Astrocyte of the cerebellum (primary cell): ENCODE data around the gene ARFGEF3.

ENCODE experiments used
- DNase-seq: peaks from one replicate; pipeline ENCODE4 v3.0.0-alpha.2; 2011; ENCODE audit warnings: low read depth
- H3K4me3 ChIP-seq: 2 replicates; pipeline ENCODE4 v1.5.1; 2011; ENCODE audit warnings: mild to moderate bottlenecking, low read depth, low read length, moderate library complexity
- in situ Hi-C: cut with HindIII; loops from 2 replicates; pipeline ENCODE4 v1.10.0; 2017; ENCODE audit warnings: low sequenced_read_pairs
- TF ChIP-seq, protein P1 (sequence below): IDR thresholded peaks from 2 replicates; pipeline ENCODE4 v1.5.1; 2012; ENCODE audit warnings: low read length, low read depth, moderate library complexity, mild to moderate bottlenecking; ENCODE audit errors: missing control alignments

Gene ARFGEF3

DNA sequence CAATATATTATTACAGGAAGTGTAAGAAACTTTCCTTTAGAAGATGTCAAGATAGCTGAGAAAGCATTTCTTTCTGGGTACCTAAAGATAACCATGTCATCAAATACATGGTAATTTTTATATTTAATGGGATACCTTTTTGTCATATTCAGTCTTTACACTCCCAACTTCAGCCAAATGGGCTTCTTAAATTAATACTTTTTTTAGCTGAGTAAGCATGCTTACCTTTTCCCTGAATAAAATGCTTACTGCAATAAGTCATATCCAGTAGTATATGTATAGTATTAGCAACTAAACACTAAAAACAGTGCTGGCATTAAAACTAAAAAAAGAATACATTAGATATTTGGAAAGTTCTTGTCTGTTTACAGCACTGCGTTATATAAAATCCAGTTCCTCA is 74.0 kb downstream of the ARFGEF3 start:
- no peak overlapping the region for H3K4me3 ChIP-seq
- DNase-seq, result no peak
- in situ Hi-C loops, result no loop called here
- TF ChIP-seq, protein P1, sequence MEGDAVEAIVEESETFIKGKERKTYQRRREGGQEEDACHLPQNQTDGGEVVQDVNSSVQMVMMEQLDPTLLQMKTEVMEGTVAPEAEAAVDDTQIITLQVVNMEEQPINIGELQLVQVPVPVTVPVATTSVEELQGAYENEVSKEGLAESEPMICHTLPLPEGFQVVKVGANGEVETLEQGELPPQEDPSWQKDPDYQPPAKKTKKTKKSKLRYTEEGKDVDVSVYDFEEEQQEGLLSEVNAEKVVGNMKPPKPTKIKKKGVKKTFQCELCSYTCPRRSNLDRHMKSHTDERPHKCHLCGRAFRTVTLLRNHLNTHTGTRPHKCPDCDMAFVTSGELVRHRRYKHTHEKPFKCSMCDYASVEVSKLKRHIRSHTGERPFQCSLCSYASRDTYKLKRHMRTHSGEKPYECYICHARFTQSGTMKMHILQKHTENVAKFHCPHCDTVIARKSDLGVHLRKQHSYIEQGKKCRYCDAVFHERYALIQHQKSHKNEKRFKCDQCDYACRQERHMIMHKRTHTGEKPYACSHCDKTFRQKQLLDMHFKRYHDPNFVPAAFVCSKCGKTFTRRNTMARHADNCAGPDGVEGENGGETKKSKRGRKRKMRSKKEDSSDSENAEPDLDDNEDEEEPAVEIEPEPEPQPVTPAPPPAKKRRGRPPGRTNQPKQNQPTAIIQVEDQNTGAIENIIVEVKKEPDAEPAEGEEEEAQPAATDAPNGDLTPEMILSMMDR, result no peak

DNA sequence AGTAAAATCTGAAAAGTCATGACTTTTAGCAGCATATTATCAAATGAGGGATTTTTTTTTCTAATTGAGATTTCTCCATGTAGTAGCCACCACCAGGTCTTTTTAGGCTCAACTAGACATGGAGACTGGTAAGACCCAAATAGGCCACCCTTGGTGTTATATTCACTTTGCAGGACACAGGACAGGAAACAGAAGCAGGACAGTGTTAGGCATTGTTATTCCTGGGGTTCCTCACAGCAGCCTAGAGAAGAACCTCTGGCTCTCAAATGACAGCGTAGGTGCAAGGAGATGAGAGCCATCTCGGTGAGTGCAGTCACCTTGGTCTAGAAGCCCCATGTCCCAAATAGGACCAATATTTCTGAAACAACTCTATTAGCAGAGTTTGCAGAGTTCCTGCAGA is 75.7 kb downstream of the ARFGEF3 start:
- DNase-seq, result no peak
- in situ Hi-C loops, result no loop called here
- TF ChIP-seq, protein P1, result no peak
- H3K4me3 ChIP-seq, result no peak overlapping the region

DNA sequence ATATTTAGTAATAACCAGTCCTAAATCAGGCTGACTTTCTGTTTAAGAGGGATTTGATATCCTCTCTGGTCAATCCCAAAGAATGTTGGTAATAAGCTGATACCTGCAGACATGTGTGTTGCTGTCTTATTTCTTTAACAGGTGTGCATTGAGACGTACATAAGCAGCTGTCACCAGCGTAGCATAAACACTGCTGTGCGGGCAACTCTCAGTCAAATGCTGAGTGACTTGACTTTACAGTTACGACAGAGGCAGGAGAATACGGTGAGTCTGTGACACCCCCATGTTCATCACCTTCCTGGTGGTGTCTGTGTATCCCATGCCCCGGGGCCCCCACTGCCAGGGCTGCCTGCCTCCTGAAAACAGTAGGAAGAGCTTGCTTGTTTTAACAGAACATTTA is 76.6 kb downstream of the ARFGEF3 start:
- in situ Hi-C loops, result no loop called here
- TF ChIP-seq, protein P1, result no peak
- DNase-seq, result no peak
- H3K4me3 ChIP-seq, result no peak overlapping the region

DNA sequence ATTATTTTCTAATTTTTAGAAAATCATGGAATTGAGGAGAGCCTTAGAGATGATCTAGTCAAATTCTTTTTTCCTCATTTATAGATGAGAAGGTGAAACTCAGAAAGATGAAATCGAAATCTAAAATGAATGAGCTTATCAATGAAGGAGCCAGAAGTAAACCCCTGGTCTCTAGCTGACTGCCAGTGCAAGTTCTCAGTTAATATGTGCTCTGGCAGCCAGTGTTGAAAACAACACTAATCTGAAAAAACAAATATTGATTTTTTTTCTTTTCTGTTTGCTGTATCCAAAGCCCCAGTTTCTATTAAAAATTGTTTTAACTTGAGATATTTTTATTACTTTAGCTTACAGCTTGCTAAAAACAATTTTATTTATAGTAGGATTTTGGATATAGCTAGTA is 78.0 kb downstream of the ARFGEF3 start:
- H3K4me3 ChIP-seq, result no peak overlapping the region
- DNase-seq, result no peak
- TF ChIP-seq, protein P1, result no peak
- in situ Hi-C loops, result no loop called here

DNA sequence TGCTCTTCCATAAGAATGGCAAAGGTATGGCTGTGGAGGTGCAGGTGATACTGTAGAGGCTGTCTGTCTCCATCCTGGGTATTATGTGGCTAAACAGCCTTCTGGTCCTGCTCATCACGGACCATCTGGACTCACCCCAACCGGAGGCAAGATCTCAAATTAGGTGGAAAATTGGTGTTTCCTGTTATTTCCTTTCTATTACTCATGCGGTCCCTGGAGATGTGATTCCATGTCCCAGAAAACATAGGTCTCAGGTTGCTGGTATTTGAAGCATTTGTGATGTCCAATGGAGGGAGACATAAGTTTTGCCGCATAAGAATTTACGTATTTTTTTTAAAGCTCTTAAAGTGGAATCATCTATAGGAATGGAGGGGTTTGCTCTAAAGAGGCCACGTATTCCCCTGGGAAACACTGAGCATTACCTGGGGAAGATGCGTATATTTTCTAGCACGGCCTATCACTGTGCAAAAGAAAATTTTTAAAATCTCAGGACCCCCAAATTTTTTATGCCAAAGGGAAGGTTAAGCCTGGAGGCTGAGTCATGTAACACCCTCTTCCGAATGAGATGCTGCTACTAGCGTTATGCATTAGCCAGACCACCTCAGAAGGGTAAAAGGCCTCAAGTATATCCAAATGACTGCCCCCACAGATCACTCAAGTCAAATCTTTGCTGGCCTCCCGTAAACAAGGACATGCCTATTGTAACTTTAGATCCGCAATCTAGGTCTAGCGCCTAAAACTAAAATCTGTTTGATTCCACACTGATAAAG is 78.9 kb downstream of the ARFGEF3 start:
- H3K4me3 ChIP-seq, result no peak overlapping the region
- DNase-seq, result peak; percentile 89
- TF ChIP-seq, protein P1, result no peak
- in situ Hi-C loops, result no loop called here

DNA sequence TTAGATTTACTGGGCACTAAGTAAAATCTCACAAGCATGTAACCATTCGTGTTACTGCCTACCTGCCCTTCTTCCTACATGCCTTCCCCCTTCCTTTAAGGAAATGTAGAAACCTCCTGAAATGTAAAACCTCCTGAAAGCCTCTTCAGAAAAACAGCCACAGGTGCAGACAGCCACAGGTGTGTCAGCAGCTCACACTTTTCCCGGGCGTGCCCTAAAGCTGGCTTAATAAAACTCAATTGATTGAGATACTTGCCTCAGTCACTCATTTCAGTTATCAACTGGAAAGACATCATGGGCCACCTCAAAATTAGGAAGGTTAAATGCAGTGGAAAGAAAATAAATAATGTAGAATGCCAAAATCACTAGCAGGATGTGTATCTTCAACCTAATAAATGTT is 79.6 kb downstream of the ARFGEF3 start:
- DNase-seq, result no peak
- in situ Hi-C loops, result no loop called here
- H3K4me3 ChIP-seq, result no peak overlapping the region
- TF ChIP-seq, protein P1, result no peak

DNA sequence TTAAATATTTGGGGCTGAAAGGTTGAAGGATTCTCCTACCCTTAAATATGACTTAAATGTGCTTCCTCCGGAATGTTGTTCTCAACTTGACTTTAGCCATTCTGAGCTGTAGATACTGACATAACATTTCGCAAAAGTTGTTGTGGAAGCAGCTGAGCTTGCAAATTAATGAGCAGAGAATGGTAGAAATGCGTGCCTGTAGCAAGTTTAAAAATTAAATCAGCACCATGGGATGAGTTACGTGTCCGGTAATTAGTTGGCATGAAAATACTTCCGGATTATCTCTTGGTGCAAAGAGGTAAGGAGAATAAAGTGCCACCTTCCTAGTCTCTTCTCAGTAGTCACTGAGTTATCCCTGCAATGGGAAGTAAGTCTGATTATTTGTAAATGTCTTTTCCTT is 80.2 kb downstream of the ARFGEF3 start:
- H3K4me3 ChIP-seq, result no peak overlapping the region
- no peak for DNase-seq
- in situ Hi-C loops, result no loop called here
- TF ChIP-seq, protein P1, result no peak
